GM18858 (cell line): ENCODE data around the gene FXR2.

Experiments
- ATAC-seq: cut with Tn5 transposase; IDR thresholded peaks from one replicate; pipeline ENCODE4 v1.9.1; 2021; ENCODE audit not compliant: unreplicated experiment

Gene FXR2

DNA sequence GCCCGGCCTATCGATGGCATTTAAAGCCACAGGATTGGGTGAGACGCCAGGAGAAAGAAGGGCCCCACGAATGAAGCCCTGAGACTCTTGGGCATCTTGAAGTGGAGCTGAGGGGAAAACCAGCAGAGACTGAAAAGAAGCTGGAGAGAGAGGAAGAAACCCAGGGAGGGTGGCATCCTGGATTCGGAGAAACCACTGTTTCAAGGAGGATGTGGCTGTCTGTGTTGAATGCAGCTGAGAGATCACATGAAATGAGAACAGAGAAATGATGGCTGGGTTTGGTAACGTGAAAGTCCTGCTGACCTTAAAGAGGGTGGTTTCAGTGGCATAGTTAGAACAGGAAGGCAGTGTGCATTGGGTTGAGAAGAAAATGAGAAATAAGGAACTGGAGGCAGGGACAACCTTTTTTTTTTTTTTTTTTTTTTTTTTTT is 62.1 kb downstream of the FXR2 start:
- peak; percentile 88 for ATAC-seq

GRCh38 chr17:7551396-7551795 is 63.3 kb downstream of the FXR2 start:
- no peak for ATAC-seq

DNA sequence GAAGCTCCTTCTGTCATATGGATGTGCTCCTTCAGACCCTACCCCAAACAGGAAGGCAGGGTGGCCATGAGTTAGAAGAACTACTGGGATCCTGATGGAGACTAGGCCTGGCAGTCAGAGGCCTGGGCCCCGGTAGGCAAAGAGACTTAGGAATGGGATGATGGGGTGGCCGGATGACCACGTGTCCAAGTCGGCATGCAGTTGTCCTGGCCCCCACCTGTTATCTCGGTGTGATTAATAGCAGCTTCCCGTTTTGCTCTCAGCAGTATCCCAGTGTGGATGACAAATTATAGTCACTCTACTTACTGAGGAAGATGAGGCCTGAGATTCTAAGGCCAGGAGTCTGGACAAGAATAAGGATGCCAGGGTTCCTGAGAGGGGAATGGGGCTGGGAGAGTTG is 64.4 kb downstream of the FXR2 start:
- no peak for ATAC-seq

GRCh38 chr17:7549401-7550055 is 65.2 kb downstream of the FXR2 start:
- ATAC-seq, result no peak

DNA sequence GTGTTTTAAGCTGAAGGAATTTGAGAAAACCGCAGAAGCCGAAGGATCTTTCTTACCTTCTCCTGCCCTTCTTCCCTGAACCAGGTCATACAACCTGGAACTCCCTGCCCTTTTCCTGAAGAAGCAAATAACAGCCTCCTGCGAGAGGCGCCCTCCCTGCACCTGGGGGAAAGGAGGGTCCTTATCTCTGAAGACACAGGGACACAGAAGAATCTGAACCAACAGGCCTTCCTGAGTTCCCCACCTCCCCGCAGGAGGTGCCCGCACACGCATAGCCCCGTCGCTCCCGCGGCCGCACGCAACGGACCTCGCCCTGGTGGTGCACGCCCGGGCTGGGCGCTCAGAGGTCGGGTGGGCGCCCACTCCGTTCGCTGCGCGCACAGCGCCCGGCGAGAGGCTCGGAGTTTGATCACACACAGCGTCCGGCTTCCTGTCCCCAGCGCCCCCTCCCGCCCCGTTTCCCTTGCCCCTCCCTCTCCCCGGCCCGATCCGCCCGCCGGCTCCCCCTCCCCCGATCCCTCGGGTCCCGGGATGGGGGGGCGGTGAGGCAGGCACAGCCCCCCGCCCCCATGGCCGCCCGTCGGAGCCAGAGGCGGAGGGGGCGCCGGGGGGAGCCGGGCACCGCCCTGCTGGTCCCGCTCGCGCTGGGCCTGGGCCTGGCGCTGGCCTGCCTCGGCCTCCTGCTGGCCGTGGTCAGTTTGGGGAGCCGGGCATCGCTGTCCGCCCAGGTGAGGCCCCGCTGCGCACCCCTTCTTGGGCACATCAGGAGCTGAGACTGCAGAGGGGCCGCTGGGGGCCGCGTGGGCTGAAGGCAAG is 65.9 kb downstream of the FXR2 start, which contains the start of gene TNFSF12:
TSS of gene TNFSF12 (plus strand) at position 474 of the 816 bp plus-strand sequence. CDS start at position 570, 96 bp downstream.
- ATAC-seq, result no peak

DNA sequence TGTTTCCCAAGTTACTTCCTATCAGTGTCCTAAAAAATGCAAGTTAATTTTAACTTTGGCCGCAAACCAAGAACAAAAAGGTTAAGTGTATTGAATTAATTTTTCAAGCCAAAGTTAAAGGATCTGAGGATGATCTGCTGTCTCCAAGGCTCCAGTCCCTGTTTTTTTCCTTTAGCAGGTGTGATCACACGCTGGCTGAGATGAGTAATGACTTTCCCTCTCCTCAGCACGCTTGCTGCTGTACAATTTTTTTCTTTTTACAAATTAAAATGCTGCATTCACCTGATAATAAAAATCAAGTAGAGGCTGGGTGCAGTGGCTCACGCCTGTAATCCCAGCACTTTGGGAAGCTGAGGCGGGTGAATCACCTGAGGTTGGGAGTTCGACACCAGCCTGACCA is 69.8 kb downstream of the FXR2 start:
- ATAC-seq, result no peak
